Fibroblast of skin of right quadriceps (primary cell): ENCODE results near the gene PLCL1.
A peak's percentile ranks its signal among the peaks of the same experiment; 100 is the strongest.
"Not testable (repeated sequence)": the region's sequence is repeated elsewhere in the genome, so short reads cannot be mapped to it uniquely, and the experiment has no call there.

Experiments
- DNase-seq: peaks from one replicate; pipeline ENCODE4 v3.0.0-alpha.2; 2013

PLCL1 gene

GRCh38 chr2:198137733-198138132 lies 333.3 kb downstream of the PLCL1 start:
- no peak for DNase-seq

- DNase-seq: peak; percentile 15
Observed at GRCh38 chr2:198141726-198142125, 337.3 kb downstream of the PLCL1 start.

GRCh38 chr2:198143156-198143555 lies 338.8 kb downstream of the PLCL1 start:
- DNase-seq: no peak

- DNase-seq: no peak
Observed at GRCh38 chr2:198143793-198144192, 339.4 kb downstream of the PLCL1 start.

GRCh38 chr2:198144660-198145059 lies 340.3 kb downstream of the PLCL1 start:
- no peak for DNase-seq

GRCh38 chr2:198146346-198146940 lies 342.1 kb downstream of the PLCL1 start:
- no peak for DNase-seq

GRCh38 chr2:198157314-198157713 lies 352.9 kb downstream of the PLCL1 start:
- no peak for DNase-seq

- DNase-seq: no peak
Observed at GRCh38 chr2:198161151-198161550, 356.8 kb downstream of the PLCL1 start.

- DNase-seq: no peak
Observed at GRCh38 chr2:198162276-198162675, 357.9 kb downstream of the PLCL1 start.

- DNase-seq: no peak
Observed at GRCh38 chr2:198164843-198165242, 360.4 kb downstream of the PLCL1 start.

GRCh38 chr2:198165289-198165688 lies 360.9 kb downstream of the PLCL1 start:
- no peak for DNase-seq

GRCh38 chr2:198167346-198167745 lies 363.0 kb downstream of the PLCL1 start:
- DNase-seq: no peak

GRCh38 chr2:198168651-198169050 lies 364.3 kb downstream of the PLCL1 start:
- DNase-seq: no peak

- no peak for DNase-seq
Observed at GRCh38 chr2:198173242-198173641, 368.8 kb downstream of the PLCL1 start.

- no peak for DNase-seq
Observed at GRCh38 chr2:198173864-198174263, 369.5 kb downstream of the PLCL1 start.

- DNase-seq: no peak
Observed at GRCh38 chr2:198175271-198175670, 370.9 kb downstream of the PLCL1 start.

- DNase-seq: no peak
Observed at GRCh38 chr2:198177040-198177439, 372.6 kb downstream of the PLCL1 start.

- DNase-seq: no peak
Observed at GRCh38 chr2:198178766-198179165, 374.4 kb downstream of the PLCL1 start.

GRCh38 chr2:198186257-198186656 lies 381.9 kb downstream of the PLCL1 start:
- no peak for DNase-seq

GRCh38 chr2:198187841-198188240 lies 383.4 kb downstream of the PLCL1 start:
- DNase-seq: no peak

- DNase-seq: no peak
Observed at GRCh38 chr2:198188982-198189381, 384.6 kb downstream of the PLCL1 start.

GRCh38 chr2:198191651-198192050 lies 387.3 kb downstream of the PLCL1 start:
- no peak for DNase-seq

GRCh38 chr2:198196556-198196955 lies 392.2 kb downstream of the PLCL1 start:
- not testable (repeated sequence) for DNase-seq
